ENCODE results near the gene PEX10.

The PEX10 gene

GRCh38 chr1:2396476-2396875 is 15.9 kb downstream of the PEX10 start:
- Histone ChIP-seq H3K4me1 (ENCODE audit: control insufficient read depth, insufficient read depth, low read length) (peaks cover 8% of the 10 kb centered on the region), H3K4me3 (ENCODE audit: low read length) (no peak overlapping the region), H3K9ac (ENCODE audit: low read length) (no peak overlapping the region), H3K36me3 (ENCODE audit: control insufficient read depth, insufficient read depth, low read length) (peaks cover 20% of the 10 kb centered on the region), H3K27ac (ENCODE audit: low read depth, low read length) (no peak overlapping the region), H3K27me3 (ENCODE audit: control insufficient read depth, insufficient read depth, low read length) (no peaks in the 10 kb centered on the region)

- Histone ChIP-seq H3K9ac (ENCODE audit: low read length) (no peak overlapping the region), H3K4me1 (ENCODE audit: control insufficient read depth, insufficient read depth, low read length) (peaks cover 8% of the 10 kb centered on the region), H3K27ac (ENCODE audit: low read depth, low read length) (no peak overlapping the region), H3K4me3 (ENCODE audit: low read length) (no peak overlapping the region), H3K36me3 (ENCODE audit: control insufficient read depth, insufficient read depth, low read length) (peaks cover 20% of the 10 kb centered on the region), H3K27me3 (ENCODE audit: control insufficient read depth, insufficient read depth, low read length) (no peaks in the 10 kb centered on the region)
Measured at GRCh38 chr1:2396059-2396458, 16.3 kb downstream of the PEX10 start.

- peaks cover 20% of the 10 kb centered on the region for H3K36me3 ChIP-seq (ENCODE audit: control insufficient read depth, insufficient read depth, low read length)
- no peak overlapping the region for H3K9ac ChIP-seq (ENCODE audit: low read length)
- peaks cover 10% of the 10 kb centered on the region for H3K4me1 ChIP-seq (ENCODE audit: control insufficient read depth, insufficient read depth, low read length)
- H3K4me3 ChIP-seq (ENCODE audit: low read length), result no peak overlapping the region
- H3K27me3 ChIP-seq (ENCODE audit: control insufficient read depth, insufficient read depth, low read length), result no peaks in the 10 kb centered on the region
- H3K27ac ChIP-seq (ENCODE audit: low read depth, low read length), result no peak overlapping the region
Measured at GRCh38 chr1:2395245-2395644, 17.1 kb downstream of the PEX10 start.

GRCh38 chr1:2394761-2395160 is 17.6 kb downstream of the PEX10 start:
- H3K27ac ChIP-seq (ENCODE audit: low read depth, low read length), result no peak overlapping the region
- no peak overlapping the region for H3K4me3 ChIP-seq (ENCODE audit: low read length)
- H3K4me1 ChIP-seq (ENCODE audit: control insufficient read depth, insufficient read depth, low read length), result peaks cover 10% of the 10 kb centered on the region
- H3K9ac ChIP-seq (ENCODE audit: low read length), result no peak overlapping the region
- peaks cover 18% of the 10 kb centered on the region for H3K36me3 ChIP-seq (ENCODE audit: control insufficient read depth, insufficient read depth, low read length)
- H3K27me3 ChIP-seq (ENCODE audit: control insufficient read depth, insufficient read depth, low read length), result no peaks in the 10 kb centered on the region

GRCh38 chr1:2394220-2394619 is 18.1 kb downstream of the PEX10 start:
- no peak overlapping the region for H3K27ac ChIP-seq (ENCODE audit: low read depth, low read length)
- no peaks in the 10 kb centered on the region for H3K27me3 ChIP-seq (ENCODE audit: control insufficient read depth, insufficient read depth, low read length)
- H3K4me1 ChIP-seq (ENCODE audit: control insufficient read depth, insufficient read depth, low read length), result peaks cover 10% of the 10 kb centered on the region
- no peak overlapping the region for H3K9ac ChIP-seq (ENCODE audit: low read length)
- peaks cover 12% of the 10 kb centered on the region for H3K36me3 ChIP-seq (ENCODE audit: control insufficient read depth, insufficient read depth, low read length)
- H3K4me3 ChIP-seq (ENCODE audit: low read length), result no peak overlapping the region

GRCh38 chr1:2393471-2393877 is 18.9 kb downstream of the PEX10 start:
- H3K36me3 ChIP-seq (ENCODE audit: control insufficient read depth, insufficient read depth, low read length), result peaks cover 11% of the 10 kb centered on the region
- no peak overlapping the region for H3K4me3 ChIP-seq (ENCODE audit: low read length)
- H3K9ac ChIP-seq (ENCODE audit: low read length), result no peak overlapping the region
- H3K4me1 ChIP-seq (ENCODE audit: control insufficient read depth, insufficient read depth, low read length), result peaks cover 10% of the 10 kb centered on the region
- no peak overlapping the region for H3K27ac ChIP-seq (ENCODE audit: low read depth, low read length)
- H3K27me3 ChIP-seq (ENCODE audit: control insufficient read depth, insufficient read depth, low read length), result no peaks in the 10 kb centered on the region

- peaks cover 11% of the 10 kb centered on the region for H3K36me3 ChIP-seq (ENCODE audit: control insufficient read depth, insufficient read depth, low read length)
Measured at GRCh38 chr1:2392686-2393085, 19.7 kb downstream of the PEX10 start.

GRCh38 chr1:2391931-2392509 is 20.3 kb downstream of the PEX10 start:
- Histone ChIP-seq H3K4me1 (ENCODE audit: control insufficient read depth, insufficient read depth, low read length) (peaks cover 10% of the 10 kb centered on the region), H3K9ac (ENCODE audit: low read length) (peak overlapping the region; percentile 66), H3K27me3 (ENCODE audit: control insufficient read depth, insufficient read depth, low read length) (no peaks in the 10 kb centered on the region), H3K27ac (ENCODE audit: low read depth, low read length) (peak overlapping the region; percentile 77), H3K4me3 (ENCODE audit: low read length) (peak overlapping the region; percentile 83), H3K36me3 (ENCODE audit: control insufficient read depth, insufficient read depth, low read length) (peaks cover 9% of the 10 kb centered on the region)

More at GRCh38 chr1:2392686-2393085, 19.7 kb downstream of the PEX10 start:
- no peak overlapping the region for H3K27ac ChIP-seq (ENCODE audit: low read depth, low read length)
- H3K27me3 ChIP-seq (ENCODE audit: control insufficient read depth, insufficient read depth, low read length), result no peaks in the 10 kb centered on the region
- peaks cover 10% of the 10 kb centered on the region for H3K4me1 ChIP-seq (ENCODE audit: control insufficient read depth, insufficient read depth, low read length)
- no peak overlapping the region for H3K9ac ChIP-seq (ENCODE audit: low read length)
- H3K4me3 ChIP-seq (ENCODE audit: low read length), result peak overlapping the region; percentile 83

GRCh38 chr1:2391041-2391930 is 21.1 kb downstream of the PEX10 start, which contains the start of the genes MORN1 and RER1:
MORN1 (minus strand) TSS chr1:2391554; CDS start chr1:2391533, 21 bp downstream.
RER1 (plus strand) TSS chr1:2391841; CDS start chr1:2395791, 3,950 bp downstream.
- Histone ChIP-seq H3K36me3 (ENCODE audit: control insufficient read depth, insufficient read depth, low read length) (peaks cover 9% of the 10 kb centered on the region), H3K9ac (ENCODE audit: low read length) (peak within 1 kb of the TSS; percentile 66), H3K27ac (ENCODE audit: low read depth, low read length) (peak within 1 kb of the TSS; percentile 77), H3K4me3 (ENCODE audit: low read length) (peak within 1 kb of the TSS; percentile 83), H3K4me1 (ENCODE audit: control insufficient read depth, insufficient read depth, low read length) (peaks cover 10% of the 10 kb centered on the region), H3K27me3 (ENCODE audit: control insufficient read depth, insufficient read depth, low read length) (no peaks in the 10 kb centered on the region)

GRCh38 chr1:2389644-2390043 is 22.7 kb downstream of the PEX10 start:
- H3K27ac ChIP-seq (ENCODE audit: low read depth, low read length), result no peak overlapping the region
- peaks cover 5% of the 10 kb centered on the region for H3K36me3 ChIP-seq (ENCODE audit: control insufficient read depth, insufficient read depth, low read length)
- H3K27me3 ChIP-seq (ENCODE audit: control insufficient read depth, insufficient read depth, low read length), result no peaks in the 10 kb centered on the region
- no peak overlapping the region for H3K9ac ChIP-seq (ENCODE audit: low read length)
- no peak overlapping the region for H3K4me3 ChIP-seq (ENCODE audit: low read length)
- H3K4me1 ChIP-seq (ENCODE audit: control insufficient read depth, insufficient read depth, low read length), result peaks cover 10% of the 10 kb centered on the region

GRCh38 chr1:2388004-2388913 is 24.1 kb downstream of the PEX10 start:
- H3K27me3 ChIP-seq (ENCODE audit: control insufficient read depth, insufficient read depth, low read length), result no peaks in the 10 kb centered on the region
- peaks cover 8% of the 10 kb centered on the region for H3K4me1 ChIP-seq (ENCODE audit: control insufficient read depth, insufficient read depth, low read length)

More at GRCh38 chr1:2388004-2388913, 24.1 kb downstream of the PEX10 start:
- H3K4me3 ChIP-seq (ENCODE audit: low read length), result no peak overlapping the region
- H3K36me3 ChIP-seq (ENCODE audit: control insufficient read depth, insufficient read depth, low read length), result peaks cover under 1% of the 10 kb centered on the region
- peak overlapping the region; percentile 11 for H3K9ac ChIP-seq (ENCODE audit: low read length)
- no peak overlapping the region for H3K27ac ChIP-seq (ENCODE audit: low read depth, low read length)
